Measurements from ENCODE around the gene C5orf63. TPM values are rescaled to one million over a fixed set of nuclear protein-coding genes. Genes with fewer than 3 reads are reported as not detected.

The C5orf63 gene
- total and polyA plus RNA-seq, 2 of the 13 experiments (the other 11 are each of a cell fraction or from before 2014, with no cell fraction given), result 7.9 to 8.8 TPM

DNA sequence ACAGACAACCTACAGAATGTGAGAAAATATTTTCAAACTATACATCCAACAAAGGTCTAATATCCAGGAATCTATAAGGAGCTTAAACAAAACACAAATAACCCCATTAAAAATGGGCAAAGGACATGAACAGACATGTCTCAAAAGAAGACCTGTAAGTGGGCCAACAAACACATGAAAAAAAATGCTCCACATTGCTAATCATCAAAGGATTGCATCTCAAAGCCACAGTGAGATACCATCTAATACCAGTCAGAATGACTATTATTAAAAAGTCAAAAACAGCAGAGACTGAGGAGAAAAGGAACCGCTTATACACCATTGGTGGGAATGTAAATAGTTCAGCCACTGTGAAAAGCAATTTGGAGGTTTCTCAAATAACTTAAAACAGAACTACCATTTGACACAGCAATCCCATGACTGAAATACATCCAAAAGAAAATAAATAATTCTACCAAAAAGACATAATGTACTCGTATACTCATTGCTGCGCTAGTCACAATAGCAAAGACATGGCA lies 39.1 kb upstream of the C5orf63 start (continued):
- no peak for TF ChIP-seq ZHX2 (IDR thresholded peaks at IDR 0.05; ENCODE audit: low read depth)
- no peak for TF ChIP-seq ZHX2 (CRISPR knock-in tag; IDR thresholded peaks at IDR 0.05; ENCODE audit: borderline replicate concordance)
- TF ChIP-seq, protein P1, sequence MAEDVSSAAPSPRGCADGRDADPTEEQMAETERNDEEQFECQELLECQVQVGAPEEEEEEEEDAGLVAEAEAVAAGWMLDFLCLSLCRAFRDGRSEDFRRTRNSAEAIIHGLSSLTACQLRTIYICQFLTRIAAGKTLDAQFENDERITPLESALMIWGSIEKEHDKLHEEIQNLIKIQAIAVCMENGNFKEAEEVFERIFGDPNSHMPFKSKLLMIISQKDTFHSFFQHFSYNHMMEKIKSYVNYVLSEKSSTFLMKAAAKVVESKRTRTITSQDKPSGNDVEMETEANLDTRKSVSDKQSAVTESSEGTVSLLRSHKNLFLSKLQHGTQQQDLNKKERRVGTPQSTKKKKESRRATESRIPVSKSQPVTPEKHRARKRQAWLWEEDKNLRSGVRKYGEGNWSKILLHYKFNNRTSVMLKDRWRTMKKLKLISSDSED (CRISPR knock-in tag; IDR thresholded peaks at IDR 0.05), result no peak
- TF ChIP-seq, protein P2, sequence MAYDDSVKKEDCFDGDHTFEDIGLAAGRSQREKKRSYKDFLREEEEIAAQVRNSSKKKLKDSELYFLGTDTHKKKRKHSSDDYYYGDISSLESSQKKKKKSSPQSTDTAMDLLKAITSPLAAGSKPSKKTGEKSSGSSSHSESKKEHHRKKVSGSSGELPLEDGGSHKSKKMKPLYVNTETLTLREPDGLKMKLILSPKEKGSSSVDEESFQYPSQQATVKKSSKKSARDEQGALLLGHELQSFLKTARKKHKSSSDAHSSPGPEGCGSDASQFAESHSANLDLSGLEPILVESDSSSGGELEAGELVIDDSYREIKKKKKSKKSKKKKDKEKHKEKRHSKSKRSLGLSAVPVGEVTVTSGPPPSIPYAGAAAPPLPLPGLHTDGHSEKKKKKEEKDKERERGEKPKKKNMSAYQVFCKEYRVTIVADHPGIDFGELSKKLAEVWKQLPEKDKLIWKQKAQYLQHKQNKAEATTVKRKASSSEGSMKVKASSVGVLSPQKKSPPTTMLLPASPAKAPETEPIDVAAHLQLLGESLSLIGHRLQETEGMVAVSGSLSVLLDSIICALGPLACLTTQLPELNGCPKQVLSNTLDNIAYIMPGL (CRISPR knock-in tag; IDR thresholded peaks at IDR 0.05; ENCODE audit: borderline replicate concordance in 1 of 2, low read depth in 1 of 2), result no peak
- no peak for TF ChIP-seq MATR3 (CRISPR knock-in tag; IDR thresholded peaks at IDR 0.05)
- TF ChIP-seq NFIB (CRISPR knock-in tag; IDR thresholded peaks at IDR 0.05; ENCODE audit: borderline replicate concordance), result no peak
- TF ChIP-seq, protein P3, sequence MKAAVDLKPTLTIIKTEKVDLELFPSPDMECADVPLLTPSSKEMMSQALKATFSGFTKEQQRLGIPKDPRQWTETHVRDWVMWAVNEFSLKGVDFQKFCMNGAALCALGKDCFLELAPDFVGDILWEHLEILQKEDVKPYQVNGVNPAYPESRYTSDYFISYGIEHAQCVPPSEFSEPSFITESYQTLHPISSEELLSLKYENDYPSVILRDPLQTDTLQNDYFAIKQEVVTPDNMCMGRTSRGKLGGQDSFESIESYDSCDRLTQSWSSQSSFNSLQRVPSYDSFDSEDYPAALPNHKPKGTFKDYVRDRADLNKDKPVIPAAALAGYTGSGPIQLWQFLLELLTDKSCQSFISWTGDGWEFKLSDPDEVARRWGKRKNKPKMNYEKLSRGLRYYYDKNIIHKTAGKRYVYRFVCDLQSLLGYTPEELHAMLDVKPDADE (CRISPR knock-in tag; IDR thresholded peaks at IDR 0.05), result no peak
- TF ChIP-seq ZFP1 (CRISPR knock-in tag; IDR thresholded peaks at IDR 0.05), result no peak
- no peak for TF ChIP-seq SYNCRIP (IDR thresholded peaks at IDR 0.05; ENCODE audit: insufficient read depth, low read depth, low read length)
- no peak for TF ChIP-seq ZC3H4 (CRISPR knock-in tag; IDR thresholded peaks at IDR 0.05; ENCODE audit: borderline replicate concordance)
- no peak for TF ChIP-seq TAF1 (CRISPR knock-in tag; IDR thresholded peaks at IDR 0.05)
